ENCODE data around the gene VIPR1. TPM values are rescaled to one million over a fixed set of nuclear protein-coding genes. Genes with fewer than 3 reads are reported as not detected.
A peak's percentile ranks its signal among the peaks of the same experiment; 100 is the strongest.

VIPR1 gene
- total and polyA plus RNA-seq, 8 donors, result 7.8 to 82.5 (median 11.0) TPM

GRCh38 chr3:42545284-42545900 is 42.9 kb downstream of the VIPR1 start:
- DNase-seq (no peak), ATAC-seq (peak; percentile 72)
- Histone ChIP-seq H3K4me3 (no peak overlapping the region), H3K27ac (peak overlapping the region; percentile 79 to 80), H3K36me3 (peaks cover 0 to 17% of the 10 kb centered on the region in 2 donors), H3K4me1 (peaks cover 21 to 57% of the 10 kb centered on the region in 2 donors), H3K9me3 (no peaks in the 10 kb centered on the region), H3K27me3 (no peaks in the 10 kb centered on the region)
- no peak for TF ChIP-seq CTCF (IDR thresholded peaks at IDR 0.05)
- intact Hi-C loops (cut with DNase I), result no loop called here

GRCh38 chr3:42546691-42547213 is 44.3 kb downstream of the VIPR1 start:
- Histone ChIP-seq H3K27ac (peak overlapping the region in 1 of 2 donors; percentile 80), H3K4me1 (peaks cover 21 to 53% of the 10 kb centered on the region in 2 donors), H3K4me3 (no peak overlapping the region), H3K27me3 (no peaks in the 10 kb centered on the region), H3K9me3 (no peaks in the 10 kb centered on the region), H3K36me3 (peaks cover 0 to 20% of the 10 kb centered on the region in 2 donors)
- intact Hi-C loops (cut with DNase I), result no loop called here
- ATAC-seq (no peak), DNase-seq (no peak)
- TF ChIP-seq CTCF (IDR thresholded peaks at IDR 0.05), result no peak

- H3K27ac ChIP-seq, result no peak overlapping the region
- H3K4me3 ChIP-seq, result no peak overlapping the region
- TF ChIP-seq CTCF (IDR thresholded peaks at IDR 0.05), result peak; percentile 95
- peaks cover 21 to 49% of the 10 kb centered on the region in 2 donors for H3K4me1 ChIP-seq
- no peaks in the 10 kb centered on the region for H3K27me3 ChIP-seq
- ATAC-seq (peak; percentile 59), DNase-seq (peak; percentile 28 to 95 (median 65))
- no peaks in the 10 kb centered on the region for H3K9me3 ChIP-seq
- intact Hi-C loops (cut with DNase I), result no loop called here
- H3K36me3 ChIP-seq, result peaks cover 0 to 27% of the 10 kb centered on the region in 2 donors
Observed at GRCh38 chr3:42547401-42547945, 45.0 kb downstream of the VIPR1 start.

- Histone ChIP-seq H3K36me3 (peaks cover 0 to 43% of the 10 kb centered on the region in 2 donors), H3K27ac (no peak overlapping the region), H3K4me3 (no peak overlapping the region), H3K27me3 (no peaks in the 10 kb centered on the region), H3K4me1 (peaks cover 19 to 38% of the 10 kb centered on the region in 2 donors), H3K9me3 (no peaks in the 10 kb centered on the region)
- ATAC-seq (no peak), DNase-seq (no peak)
- intact Hi-C loops (cut with DNase I), result no loop called here
- no peak for TF ChIP-seq CTCF (IDR thresholded peaks at IDR 0.05)
Observed at GRCh38 chr3:42549131-42549530, 46.7 kb downstream of the VIPR1 start.

- intact Hi-C loops (cut with DNase I), result no loop called here
- ATAC-seq, result no peak
- H3K36me3 ChIP-seq, result peaks cover 0 to 55% of the 10 kb centered on the region in 2 donors
- H3K4me1 ChIP-seq, result peaks cover 9 to 31% of the 10 kb centered on the region in 2 donors
- H3K27me3 ChIP-seq, result no peaks in the 10 kb centered on the region
- H3K27ac ChIP-seq, result no peak overlapping the region
- no peak for DNase-seq
- no peak overlapping the region for H3K4me3 ChIP-seq
- no peaks in the 10 kb centered on the region for H3K9me3 ChIP-seq
- TF ChIP-seq CTCF (IDR thresholded peaks at IDR 0.05), result no peak
Observed at GRCh38 chr3:42550250-42550649, 47.8 kb downstream of the VIPR1 start.

All from left lung (tissue), 10 donors.